IPS-11a (cell line): ENCODE data around the gene GRK4.
A peak's percentile ranks its signal among the peaks of the same experiment; 100 is the strongest.
"Not testable (repeated sequence)": the region's sequence is repeated elsewhere in the genome, so short reads cannot be mapped to it uniquely, and the experiment has no call there.

ENCODE experiments used
- H3K4me3 ChIP-seq: one replicate; pipeline ENCODE4 v1.5.1; 2013; ENCODE audit warnings: low read depth, low read length, control low read depth

Gene GRK4

DNA sequence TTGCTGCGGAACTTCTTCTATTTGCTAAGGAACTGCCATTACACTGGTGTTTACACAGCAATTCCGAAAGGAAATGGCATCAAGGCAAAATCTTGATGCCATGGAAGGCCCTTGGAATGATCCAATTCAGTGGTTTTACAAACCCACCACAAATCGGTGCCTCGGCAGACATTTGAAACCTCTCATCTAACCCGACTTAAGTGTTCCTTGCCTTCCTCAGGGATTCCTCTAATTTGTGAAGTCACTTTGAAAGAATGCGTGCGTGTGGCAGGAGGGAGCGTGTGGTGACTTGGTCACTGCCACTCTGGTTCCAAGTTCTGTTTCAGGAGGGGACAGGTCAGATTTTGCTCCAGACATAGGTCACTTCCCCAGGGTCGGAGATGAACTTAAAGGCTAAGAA lies 4.9 kb upstream of the GRK4 start:
- no peak overlapping the region for H3K4me3 ChIP-seq

GRCh38 chr4:2960450-2960849 lies 2.9 kb upstream of the GRK4 start:
- not testable (repeated sequence) for H3K4me3 ChIP-seq

DNA sequence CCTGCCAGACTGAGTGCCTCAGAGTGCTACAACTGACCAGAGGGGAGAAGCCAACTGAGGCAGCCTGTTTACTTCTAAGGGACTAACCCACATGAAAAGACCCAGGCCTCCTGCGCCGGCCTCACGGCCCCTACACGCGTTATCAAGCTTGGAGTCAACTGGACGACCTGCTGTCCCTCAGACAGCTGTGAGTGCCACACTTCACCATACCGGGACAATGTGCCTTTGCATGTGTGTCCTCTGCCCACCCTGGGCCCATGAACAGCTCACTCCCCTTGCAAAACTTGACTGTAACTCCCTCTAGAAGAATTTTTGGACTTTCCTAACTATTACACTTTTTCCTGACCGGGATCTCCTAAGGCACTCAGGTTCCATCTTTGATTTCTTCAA lies 2.0 kb upstream of the GRK4 start:
- no peak overlapping the region for H3K4me3 ChIP-seq

DNA sequence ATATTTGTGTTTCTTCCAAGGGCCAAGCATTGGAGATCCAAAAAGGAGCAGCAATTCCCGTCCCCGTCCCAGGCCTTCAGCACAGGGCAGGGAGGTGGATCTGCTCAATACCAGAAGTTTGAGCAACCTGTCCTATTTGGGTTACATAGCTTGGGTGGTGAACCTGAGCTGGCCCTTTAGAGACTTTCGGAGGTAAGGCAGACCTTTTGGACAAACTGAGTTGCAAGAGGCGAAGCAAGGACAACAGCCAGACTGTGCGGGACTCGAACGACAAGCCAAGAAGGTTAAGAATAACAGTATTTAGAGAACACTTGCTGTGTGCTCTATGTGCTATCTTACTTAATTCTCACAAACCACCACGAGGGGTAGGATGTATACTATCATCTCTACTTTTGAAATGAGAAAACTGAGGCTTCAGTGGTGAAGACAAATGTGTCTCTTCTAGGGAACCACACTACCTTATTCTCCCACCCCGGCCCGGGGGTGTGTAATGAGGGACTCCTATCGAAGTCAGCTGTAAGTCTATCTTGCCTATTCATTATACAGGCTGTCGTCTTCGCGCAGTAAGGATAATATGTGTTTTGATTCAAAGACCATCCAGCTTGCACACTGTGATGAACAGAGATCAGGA lies 1.4 kb upstream of the GRK4 start:
- peak overlapping the region; percentile 89 for H3K4me3 ChIP-seq

DNA sequence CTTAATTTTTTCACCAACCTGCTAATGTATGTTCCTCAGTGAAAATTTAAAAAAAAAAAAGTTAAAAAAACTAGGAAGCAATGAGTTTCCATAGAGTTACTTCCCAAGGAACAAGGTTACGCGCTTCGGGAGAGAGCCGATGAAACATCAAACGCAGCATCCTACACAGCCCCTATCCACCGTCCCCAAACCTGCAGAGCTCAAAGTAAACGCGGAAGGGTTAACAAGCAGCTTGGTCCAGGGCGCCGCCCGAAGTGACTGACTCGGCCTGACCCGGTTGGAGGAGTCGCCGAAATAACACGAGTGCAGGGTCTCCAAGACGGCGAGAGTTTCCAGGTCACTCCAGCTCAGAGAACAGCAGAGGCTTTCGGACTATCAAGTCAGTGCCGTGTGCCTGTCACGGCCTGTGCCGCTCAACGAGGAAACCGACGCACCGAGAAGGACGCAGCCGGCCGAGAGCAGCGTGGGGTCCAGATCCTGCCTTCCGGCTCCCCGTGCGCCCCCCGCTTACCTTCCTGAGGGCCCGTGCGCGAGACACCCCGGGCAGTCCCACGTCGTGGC lies 677 bp upstream of the GRK4 start:
- H3K4me3 ChIP-seq: peak overlapping the region; percentile 89

- peak overlapping the region; percentile 89 for H3K4me3 ChIP-seq
Observed at GRCh38 chr4:2963966-2964471, 648 bp downstream of the GRK4 start.

- H3K4me3 ChIP-seq: no peak overlapping the region
Observed at GRCh38 chr4:2964706-2965258, 1.4 kb downstream of the GRK4 start.

DNA sequence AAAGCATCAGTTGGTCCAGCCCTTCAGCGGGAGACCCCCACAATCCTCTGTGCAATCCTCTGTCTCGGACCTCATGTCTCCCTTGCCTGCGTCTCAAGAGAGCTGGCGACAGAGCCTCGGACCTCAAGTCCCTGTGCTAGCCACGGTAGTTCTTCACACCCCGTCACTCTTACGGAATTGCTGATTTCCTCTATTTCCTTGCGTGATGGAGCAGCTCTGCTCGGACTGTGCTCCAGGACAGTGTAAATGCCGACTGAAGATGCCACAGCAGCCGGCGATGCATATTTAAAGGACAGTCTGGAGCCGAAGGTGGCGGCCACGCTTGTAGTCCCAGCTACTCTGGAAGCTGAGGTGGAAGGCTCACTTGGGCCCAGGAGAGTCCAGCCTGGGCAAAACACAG lies 1.9 kb downstream of the GRK4 start:
- H3K4me3 ChIP-seq: no peak overlapping the region

- no peak overlapping the region for H3K4me3 ChIP-seq
Observed at GRCh38 chr4:2968381-2968780, 5.0 kb downstream of the GRK4 start.

DNA sequence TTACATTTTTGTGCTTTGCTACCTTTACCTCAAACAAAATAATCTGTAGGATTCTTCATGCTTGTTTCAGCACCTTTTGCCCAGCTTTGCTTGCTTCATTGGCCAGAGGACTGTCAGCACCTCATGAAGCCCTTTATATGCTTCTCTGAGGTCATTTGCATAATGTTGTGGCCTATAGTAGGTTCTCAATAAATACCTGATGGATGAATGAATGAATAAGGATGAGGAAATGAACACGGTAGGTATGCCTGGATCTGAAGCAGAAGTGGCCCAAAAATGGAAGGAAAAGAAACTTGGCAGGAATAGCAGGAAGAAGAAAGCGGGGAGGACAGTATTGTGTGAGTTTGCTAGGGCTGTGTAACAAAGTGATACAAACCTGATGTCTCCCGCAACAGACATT lies 7.9 kb downstream of the GRK4 start:
- no peak overlapping the region for H3K4me3 ChIP-seq

DNA sequence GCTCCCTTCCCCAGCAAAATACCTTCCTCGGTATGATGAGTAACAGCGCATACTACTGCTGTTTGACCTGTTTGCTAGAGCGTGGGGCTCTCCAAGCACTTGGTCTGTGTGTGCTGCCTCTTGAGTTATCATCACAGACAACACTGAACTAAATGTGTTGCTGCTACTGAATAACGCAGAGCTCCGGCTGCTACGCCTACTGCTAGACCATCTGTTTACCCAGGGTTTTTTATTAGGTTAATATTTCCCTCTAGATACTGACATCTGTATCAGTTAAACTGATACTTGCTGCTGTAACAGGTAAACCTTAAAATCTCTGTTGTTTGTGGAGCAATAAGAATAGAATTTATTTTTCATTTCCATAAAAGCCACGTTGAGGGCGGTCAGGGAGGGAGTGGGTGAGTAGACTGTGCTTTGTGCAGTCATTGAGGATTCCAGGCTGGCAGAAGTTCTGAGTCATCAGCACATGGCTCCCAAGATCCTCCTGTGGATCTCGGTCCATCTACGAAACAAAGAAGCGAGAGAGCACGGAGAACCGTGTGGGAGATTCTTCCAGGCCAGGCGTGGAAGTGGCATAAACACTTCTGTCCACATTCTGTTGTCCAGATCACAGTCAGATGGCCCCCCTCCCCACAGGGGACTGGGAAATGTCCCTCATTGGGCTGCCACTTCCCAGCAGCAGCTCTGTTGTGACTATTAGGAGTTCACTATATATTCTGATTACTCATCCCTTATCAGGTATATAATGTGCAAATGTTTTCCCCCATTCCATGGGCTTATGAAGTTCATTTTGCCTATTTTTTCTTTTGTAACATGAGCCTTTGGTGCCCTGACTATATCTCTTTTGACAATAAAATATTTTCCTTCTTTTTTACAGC lies 14.1 kb downstream of the GRK4 start:
- no peak overlapping the region for H3K4me3 ChIP-seq

DNA sequence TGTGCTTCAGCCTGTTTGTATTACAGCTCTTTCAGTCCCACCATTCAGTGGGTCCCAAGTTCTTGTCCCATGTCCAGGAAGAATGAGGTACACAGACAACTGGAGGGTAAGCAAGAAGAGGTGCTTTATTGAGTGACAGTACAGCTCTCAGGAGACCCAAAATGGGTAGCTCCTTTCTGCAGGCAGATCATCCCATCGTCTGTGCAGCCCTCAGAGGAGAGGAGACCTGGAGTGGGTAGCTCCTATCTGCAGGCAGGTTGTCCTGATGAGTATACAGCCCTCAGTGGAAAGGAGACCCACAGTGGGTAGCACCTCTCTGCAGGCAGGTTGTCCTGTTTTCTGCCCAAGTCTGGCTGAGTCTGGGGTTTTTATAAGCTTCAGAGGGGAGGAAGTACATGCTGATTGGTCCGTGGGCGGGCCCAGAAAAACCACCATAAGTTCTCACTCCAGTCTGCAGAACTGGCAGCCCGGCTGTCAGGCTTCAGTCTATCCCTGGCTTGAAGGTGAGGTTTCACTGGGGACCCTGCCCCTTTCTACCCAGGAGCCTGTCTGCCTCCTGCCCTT lies 18.0 kb downstream of the GRK4 start:
- no peak overlapping the region for H3K4me3 ChIP-seq

DNA sequence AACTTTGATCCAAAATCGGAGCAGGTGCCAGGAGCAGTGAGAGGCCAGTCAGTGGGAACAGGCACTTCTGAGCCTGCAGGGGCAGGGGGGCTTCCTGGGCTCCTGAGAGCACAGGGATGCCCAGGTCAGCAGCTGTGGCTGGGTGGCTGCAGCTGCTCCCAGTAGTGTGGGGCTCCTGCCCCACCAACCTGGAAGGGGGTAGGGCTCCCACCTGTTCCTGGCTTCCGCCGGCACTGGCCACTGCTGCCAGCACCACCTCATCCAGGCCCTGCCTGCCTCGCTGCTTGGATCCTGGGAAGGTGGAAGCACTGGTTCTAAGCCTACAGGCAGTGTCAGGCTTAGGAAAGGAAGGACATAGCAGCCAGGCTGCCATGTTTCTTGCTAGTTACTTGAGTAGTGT lies 18.6 kb downstream of the GRK4 start:
- no peak overlapping the region for H3K4me3 ChIP-seq

DNA sequence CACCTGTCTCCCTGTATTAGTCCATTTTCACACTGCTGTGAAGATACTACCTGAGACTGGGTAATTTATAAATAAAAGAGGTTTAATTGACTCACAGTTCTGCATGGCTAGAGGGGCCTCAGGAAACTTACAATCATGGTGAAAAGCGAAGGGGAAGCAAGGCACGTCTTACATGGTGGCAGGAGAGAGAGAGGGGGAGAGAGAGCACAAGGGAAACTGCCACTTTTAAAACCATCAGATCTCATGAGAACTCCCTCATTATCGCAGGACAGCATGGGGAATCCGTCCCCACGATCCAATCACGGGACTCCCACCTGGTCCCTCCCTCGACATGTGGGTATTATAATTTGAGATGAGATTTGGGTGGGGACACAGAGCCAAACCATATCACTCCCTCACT lies 20.3 kb downstream of the GRK4 start:
- H3K4me3 ChIP-seq: not testable (repeated sequence)

GRCh38 chr4:2991243-2991642 lies 27.9 kb downstream of the GRK4 start:
- no peak overlapping the region for H3K4me3 ChIP-seq

DNA sequence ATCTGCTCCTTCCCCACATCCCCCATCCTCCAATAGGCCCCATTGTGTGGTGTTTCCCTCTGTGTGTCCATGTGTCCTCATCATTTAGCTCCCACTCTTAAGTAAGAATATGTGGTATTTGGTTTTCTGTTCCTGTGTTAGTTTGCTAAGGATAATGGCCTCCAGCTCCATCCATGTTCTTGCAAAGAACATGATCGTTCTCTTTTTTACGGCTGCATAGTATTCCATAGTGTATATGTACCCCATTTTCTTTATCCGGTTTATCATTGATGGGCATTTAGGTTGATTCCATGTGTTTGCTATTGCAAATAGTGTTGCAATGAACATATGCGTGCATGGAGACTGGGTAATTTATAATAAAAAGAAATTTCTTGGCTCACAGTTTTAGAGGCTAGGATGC lies 31.5 kb downstream of the GRK4 start:
- H3K4me3 ChIP-seq: no peak overlapping the region

DNA sequence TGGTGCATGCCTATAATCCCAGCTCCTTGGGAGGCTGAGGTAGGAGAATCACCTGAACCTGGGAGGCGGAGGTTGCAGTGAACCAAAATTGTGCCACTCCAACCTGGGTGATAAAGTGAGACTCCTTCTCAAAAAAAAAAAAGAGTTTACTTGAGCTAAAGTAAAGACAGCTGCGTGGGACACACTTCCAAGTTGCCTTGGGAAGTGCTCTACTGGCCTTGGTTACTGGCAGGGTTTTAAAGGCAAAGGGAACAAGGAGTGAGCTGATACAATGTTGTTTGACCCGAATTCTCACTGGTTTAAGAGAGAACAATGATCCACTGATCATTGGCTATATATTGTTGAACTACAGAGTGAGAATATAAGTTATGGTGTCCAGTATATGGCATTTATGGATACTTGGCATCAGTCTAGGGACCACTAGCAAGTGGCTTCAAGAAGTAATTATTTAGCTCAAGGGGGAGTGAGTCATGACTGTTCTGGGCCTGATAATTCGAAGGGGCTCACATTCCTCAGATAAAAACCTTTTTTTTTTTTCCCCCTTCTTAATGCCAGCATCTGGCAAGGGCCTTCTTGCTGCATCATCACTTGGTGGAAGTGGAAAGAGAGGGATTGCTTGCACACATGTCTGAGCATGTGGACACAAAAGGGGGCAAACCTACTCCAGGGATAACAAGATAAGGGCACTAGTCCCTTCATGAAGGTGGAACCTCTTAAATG lies 32.3 kb downstream of the GRK4 start:
- no peak overlapping the region for H3K4me3 ChIP-seq

DNA sequence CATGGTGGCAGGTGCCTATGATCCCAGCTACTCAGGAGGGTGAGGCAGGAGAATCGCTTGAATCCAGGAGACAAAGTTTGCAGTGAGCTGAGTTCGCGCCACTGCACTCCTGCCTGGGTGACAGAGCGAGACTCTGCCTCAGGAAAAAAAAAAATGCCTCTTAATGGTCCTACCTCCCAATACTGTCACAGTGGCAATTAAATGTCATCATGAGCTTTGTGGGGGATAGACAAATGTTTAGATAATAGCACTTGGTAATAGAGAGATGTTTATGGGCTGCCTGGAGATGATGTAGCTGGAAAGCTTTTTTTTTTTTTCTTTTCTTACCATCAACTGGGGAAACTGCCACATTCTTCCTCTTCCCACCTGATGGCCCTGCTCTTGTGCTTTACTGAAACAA lies 33.0 kb downstream of the GRK4 start:
- no peak overlapping the region for H3K4me3 ChIP-seq

DNA sequence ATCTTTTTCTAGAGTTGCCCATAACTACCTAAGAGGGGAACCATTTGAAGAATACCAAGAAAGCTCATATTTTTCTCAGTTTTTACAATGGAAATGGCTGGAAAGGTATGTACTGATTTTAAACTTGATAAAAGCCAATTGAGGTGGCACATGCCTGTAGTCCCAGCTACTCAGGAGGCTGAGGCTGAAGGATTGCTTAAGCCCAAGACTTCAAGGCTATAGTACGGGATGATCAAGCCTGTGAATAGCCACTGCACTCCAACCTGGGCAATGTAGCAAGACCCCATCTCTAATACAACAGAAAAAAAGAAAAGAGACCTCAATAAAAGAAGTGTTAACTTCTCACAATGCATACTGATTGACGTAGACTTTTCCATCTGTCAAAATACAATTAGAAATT lies 44.4 kb downstream of the GRK4 start:
- H3K4me3 ChIP-seq: no peak overlapping the region

DNA sequence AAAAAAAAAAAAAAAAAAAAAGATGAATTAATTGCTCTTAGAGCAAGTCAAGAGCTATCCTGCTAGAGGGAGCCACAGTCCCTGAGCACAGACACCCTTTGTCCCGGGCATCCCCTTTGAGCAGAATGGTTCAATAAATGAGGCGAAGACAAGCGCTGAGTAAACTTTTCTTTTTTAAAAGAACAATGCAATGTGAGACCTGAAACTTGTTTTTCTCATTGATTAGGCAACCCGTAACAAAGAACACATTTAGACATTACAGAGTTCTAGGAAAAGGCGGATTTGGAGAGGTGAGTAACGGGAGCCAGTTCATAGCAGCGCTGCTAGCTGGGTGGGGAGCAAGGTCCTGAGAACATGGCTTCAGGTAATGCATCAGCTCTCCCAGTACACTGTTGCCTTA lies 46.1 kb downstream of the GRK4 start:
- no peak overlapping the region for H3K4me3 ChIP-seq

GRCh38 chr4:3010577-3010976 lies 47.2 kb downstream of the GRK4 start:
- no peak overlapping the region for H3K4me3 ChIP-seq
